ENCODE data around the gene FKBP9.

DNA sequence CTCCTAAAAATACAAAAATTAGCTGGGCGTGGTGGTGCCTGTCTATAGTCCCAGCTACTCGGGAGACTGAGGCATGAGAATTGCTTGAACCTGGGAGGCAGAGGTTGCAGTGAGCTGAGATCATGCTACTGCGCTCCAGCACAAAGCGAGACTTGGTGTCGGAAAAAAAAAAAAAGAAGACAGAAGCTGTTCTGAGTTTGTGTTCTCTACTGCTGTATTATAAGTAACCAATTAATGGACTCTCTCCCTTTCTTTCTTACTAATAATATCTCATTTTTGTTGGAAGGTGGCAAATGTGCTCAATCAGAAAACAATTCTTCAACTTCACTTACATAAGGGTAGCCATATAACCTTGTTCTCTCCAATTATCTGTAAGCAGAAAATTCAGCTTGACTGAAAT, 97.9 kb downstream of the FKBP9 start:
- TF ChIP-seq, protein P1, sequence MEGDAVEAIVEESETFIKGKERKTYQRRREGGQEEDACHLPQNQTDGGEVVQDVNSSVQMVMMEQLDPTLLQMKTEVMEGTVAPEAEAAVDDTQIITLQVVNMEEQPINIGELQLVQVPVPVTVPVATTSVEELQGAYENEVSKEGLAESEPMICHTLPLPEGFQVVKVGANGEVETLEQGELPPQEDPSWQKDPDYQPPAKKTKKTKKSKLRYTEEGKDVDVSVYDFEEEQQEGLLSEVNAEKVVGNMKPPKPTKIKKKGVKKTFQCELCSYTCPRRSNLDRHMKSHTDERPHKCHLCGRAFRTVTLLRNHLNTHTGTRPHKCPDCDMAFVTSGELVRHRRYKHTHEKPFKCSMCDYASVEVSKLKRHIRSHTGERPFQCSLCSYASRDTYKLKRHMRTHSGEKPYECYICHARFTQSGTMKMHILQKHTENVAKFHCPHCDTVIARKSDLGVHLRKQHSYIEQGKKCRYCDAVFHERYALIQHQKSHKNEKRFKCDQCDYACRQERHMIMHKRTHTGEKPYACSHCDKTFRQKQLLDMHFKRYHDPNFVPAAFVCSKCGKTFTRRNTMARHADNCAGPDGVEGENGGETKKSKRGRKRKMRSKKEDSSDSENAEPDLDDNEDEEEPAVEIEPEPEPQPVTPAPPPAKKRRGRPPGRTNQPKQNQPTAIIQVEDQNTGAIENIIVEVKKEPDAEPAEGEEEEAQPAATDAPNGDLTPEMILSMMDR (IDR thresholded peaks at IDR 0.05), result no peak
- TF ChIP-seq, protein P2, sequence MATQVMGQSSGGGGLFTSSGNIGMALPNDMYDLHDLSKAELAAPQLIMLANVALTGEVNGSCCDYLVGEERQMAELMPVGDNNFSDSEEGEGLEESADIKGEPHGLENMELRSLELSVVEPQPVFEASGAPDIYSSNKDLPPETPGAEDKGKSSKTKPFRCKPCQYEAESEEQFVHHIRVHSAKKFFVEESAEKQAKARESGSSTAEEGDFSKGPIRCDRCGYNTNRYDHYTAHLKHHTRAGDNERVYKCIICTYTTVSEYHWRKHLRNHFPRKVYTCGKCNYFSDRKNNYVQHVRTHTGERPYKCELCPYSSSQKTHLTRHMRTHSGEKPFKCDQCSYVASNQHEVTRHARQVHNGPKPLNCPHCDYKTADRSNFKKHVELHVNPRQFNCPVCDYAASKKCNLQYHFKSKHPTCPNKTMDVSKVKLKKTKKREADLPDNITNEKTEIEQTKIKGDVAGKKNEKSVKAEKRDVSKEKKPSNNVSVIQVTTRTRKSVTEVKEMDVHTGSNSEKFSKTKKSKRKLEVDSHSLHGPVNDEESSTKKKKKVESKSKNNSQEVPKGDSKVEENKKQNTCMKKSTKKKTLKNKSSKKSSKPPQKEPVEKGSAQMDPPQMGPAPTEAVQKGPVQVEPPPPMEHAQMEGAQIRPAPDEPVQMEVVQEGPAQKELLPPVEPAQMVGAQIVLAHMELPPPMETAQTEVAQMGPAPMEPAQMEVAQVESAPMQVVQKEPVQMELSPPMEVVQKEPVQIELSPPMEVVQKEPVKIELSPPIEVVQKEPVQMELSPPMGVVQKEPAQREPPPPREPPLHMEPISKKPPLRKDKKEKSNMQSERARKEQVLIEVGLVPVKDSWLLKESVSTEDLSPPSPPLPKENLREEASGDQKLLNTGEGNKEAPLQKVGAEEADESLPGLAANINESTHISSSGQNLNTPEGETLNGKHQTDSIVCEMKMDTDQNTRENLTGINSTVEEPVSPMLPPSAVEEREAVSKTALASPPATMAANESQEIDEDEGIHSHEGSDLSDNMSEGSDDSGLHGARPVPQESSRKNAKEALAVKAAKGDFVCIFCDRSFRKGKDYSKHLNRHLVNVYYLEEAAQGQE (IDR thresholded peaks at IDR 0.05), result no peak
- TF ChIP-seq POLR2A (IDR thresholded peaks at IDR 0.05; ENCODE audit: low read length) (no peak), FOSB (CRISPR knock-in tag; IDR thresholded peaks at IDR 0.05) (no peak)
